H54 (cell line): ENCODE measurements around the gene HIPK2.

Experiments used
- DNase-seq: peaks from one replicate; pipeline ENCODE4 v3.0.0; 2011; ENCODE audit warnings: low spot score, mixed read lengths; ENCODE audit not compliant: insufficient read length
- FAIRE-seq: peaks from 3 replicates; lab custom pipeline; 2011; peaks lifted over from hg19 to GRCh38; lab: Jason Lieb, UNC
- POLR2A ChIP-seq: IDR thresholded peaks from 2 replicates; pipeline ENCODE4 v1.6.1; 2011; ENCODE audit warnings: low read depth, mild to moderate bottlenecking, low read length

Gene HIPK2

DNA sequence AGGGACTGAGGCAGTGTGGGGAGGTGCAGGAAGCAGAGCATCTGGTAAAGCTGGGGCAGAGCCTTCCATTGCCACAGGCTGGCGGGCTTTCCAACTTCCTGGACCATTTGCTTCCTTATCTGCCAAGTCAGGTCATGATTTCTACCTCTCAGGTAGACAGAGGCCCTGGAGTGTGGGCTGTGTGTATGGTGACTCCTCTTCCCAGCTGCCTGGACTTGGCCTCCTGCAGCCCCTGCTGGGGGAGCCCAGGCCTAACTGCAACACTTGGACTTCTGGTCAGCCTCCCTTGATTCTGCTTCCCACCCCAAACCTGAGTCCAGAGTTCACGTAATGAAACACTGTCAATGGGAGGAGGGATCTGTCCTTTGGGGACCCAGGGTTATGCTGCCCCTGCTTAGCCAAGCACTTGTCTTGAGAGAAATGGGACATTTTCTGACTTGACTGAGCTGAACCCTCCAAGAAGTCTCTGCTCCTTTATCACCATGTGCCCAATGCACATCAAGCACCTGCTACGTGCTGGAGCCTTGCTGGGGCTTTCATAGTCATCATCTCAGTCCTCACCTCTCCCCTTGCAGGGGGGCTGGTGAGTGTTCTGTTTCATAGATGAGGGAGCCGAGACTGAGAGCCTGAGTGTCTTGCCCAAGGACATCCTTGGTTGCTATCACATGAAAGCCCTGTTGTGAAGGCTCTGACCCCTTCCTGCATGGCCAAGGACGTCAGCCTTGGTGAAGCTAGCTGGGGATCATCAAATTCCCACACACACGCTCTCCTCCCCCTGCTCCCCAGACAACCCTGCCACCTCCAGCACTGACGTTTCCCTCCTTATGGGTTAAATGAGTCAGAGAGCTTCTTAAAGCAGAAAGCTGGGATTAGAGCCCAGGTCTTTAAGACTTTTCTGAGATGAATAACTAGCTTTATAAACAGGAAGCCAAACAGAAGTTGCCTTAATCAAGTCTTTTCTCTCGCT, 250.9 kb downstream of the HIPK2 start:
- TF ChIP-seq POLR2A, result no peak
- FAIRE-seq, result no peak
- peak; percentile 46 for DNase-seq

DNA sequence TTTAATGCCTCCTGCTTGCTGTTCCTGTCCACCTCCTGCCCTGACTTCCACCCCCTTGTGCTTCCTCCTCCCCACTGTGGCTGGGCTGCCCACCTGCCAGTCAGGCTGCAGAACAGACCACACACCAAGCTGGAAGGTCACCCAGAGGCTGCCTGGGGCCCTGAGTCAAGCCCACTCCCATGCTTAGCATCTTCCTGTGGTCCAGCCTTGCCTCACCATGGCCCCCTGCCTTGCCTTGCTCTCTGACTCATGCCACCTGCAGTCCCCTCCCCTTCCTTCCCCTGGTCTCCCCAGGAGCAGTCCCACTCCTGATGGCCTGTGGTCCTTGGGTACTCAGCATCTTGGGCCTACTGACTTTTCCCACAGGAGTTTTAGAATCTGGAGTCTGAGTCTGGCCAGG, 252.0 kb downstream of the HIPK2 start:
- TF ChIP-seq POLR2A, result no peak
- DNase-seq (no peak), FAIRE-seq (no peak)

DNA sequence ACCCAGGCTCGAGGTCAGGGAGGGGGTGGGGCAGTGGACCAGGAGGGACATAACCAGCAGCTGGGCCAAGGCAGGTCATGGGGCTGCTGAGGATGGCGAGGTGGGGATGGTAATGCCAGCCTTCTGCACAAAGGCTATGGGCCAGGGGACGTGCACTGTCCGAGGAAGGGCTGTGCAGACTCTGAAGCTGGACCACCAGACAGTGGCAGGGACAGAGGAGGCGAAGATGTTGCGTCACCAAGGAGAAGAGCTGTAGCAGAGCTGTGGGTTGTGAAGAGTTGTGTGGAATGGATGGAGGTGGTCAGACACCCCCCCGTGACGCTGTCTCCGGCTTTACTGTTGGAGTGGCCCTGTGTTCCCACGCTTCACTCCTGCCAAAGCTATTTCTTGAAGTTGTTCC, 252.6 kb downstream of the HIPK2 start:
- TF ChIP-seq POLR2A, result no peak
- FAIRE-seq, result no peak
- no peak for DNase-seq

DNA sequence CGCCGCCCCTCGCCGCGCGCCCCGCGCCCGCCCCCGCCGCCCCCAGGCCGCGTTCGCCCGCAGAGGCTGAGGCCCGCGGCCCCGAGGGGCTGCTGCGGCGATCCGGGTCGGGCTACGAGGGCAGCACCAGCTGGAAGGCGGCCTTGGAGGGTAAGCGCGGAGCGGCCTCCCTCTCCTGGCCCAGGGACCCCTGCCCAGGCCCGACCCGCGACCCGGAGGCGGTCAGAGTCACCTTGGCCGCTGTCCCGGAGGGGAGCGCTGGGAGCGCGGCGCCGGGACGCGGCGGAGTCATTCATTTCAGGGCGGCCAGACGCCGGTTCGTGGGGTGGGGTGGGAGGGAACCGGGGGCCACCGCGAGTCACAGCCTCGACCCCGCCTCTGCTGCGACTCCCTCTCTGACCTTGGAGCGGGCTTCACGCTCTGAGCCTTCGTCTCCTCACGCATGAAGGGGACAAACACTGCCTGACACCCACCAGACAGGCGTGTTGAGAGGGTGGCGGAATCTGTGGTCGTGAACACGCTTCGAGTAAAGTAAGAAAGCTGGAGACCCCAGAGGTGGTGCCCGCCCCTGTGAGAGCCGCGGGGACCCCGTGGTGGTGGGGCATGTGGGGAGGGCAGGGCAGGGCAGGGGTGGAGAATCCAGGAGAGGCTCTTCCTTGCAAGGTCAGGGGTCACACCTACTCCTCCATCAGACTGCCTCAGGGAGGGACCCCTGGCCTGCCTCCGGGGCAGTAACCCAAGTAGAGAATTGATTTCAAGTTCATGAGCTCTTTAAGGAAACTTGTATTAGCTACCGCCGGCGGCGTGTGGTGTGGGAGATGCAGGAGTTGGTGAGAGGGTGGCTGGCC, 253.6 kb downstream of the HIPK2 start:
- no peak for TF ChIP-seq POLR2A
- no peak for FAIRE-seq
- DNase-seq, result no peak

DNA sequence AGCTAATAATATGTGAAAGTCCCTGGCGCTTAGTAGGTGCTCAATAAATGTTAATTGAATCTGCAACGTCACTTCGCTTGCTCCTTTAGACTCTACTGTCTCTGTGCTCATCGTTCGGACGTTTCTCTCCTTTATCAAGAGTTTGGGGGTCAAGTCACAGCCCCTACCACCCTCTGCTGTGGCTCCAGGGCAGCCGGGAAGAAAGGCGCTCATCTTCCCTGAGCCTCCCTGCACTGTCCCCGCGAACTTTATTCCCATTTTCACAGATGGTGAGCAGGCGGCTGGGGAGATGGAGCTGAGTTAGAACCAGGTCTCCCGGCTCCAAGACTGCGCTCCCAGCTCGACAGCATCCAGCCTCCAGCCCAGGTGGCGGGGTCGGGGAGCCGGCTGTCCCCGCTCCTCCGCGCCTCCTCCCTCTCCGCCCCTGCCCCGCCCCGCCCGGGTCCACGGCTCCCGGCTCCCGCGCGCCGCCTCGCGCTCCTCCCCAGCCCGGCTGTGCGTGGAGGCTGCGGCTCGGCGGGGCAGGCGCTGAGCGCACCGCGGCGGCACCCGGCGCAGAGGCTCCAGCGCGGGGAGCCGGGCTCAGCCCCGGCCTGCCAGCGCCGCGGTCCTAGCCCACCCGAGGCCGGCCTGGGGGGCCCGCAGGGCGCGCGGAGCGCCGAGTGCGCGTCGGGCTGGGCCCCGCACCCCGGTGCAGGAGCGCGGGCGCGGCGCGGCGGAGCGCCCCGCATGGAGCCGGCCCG, 254.4 kb downstream of the HIPK2 start, which contains the start of gene CLEC2L:
Gene CLEC2L (plus strand): TSS at position 487 of the 743 bp plus-strand sequence. CDS start 243 bp downstream, at position 730.
- TF ChIP-seq POLR2A, result no peak
- FAIRE-seq (no peak), DNase-seq (no peak)

DNA sequence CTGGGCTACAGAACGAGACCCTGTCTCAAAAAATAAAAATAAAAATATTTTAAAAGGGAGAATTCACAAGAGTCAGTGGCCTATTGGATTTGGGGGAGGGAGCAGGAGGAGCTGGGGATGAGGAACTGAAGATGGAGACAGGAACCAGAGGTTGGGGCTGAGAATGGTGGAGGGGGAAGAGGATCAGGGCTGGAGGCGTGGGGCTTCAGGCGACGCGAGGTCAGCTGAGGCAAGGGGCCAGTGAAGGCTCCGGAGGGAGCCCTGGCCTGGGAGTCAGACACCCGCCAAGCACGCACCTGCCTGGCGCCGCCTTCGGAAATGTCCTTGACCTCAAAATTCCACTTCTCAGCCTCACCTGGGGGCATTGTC, 255.0 kb downstream of the HIPK2 start:
- DNase-seq (no peak), FAIRE-seq (no peak)
- TF ChIP-seq POLR2A, result no peak

DNA sequence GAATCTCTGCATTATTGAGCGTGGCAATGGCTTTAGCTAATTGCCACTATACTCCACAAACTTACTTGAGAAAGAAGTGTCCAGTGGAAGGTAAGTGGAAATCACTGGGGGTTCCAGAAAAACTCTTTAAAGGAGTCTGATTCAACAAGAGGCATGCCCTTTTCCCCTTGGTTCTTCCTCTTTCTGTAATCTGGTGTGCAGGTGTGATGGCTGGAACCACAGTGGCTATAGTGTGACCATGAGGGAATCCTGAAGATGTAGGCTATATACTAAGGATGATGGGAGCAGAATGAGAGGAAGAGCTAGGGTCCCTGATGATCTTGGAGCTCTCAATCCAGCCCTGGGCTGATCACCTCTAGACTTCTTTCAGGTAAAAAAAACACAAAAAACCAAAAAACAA, 256.4 kb downstream of the HIPK2 start:
- DNase-seq, result no peak
- TF ChIP-seq POLR2A, result no peak
- FAIRE-seq, result no peak

DNA sequence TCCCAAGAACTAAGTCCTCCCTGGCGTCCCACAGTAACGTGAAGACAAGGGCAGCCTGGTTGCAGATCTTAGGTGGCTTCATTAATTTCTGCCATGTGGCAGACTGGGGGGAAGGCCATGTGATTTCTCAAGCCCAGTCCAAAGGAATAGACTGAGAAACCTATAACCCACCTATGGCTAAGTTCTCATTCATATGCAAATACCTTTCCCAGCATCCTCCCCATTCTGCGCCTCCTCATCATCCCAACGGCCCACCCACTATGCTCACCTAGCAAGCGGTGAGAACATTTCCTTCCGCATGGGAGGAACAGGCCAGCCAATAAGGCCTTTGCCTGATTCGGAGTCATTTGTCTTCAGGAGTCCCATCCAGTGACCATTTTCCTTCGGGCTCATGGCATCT, 262.5 kb downstream of the HIPK2 start:
- FAIRE-seq (no peak), DNase-seq (no peak)
- TF ChIP-seq POLR2A, result no peak
